Keratinocyte (primary cell): ENCODE results near the gene CATSPERZ. TPM values are rescaled to one million over a fixed set of nuclear protein-coding genes. Genes with fewer than 3 reads are reported as not detected.

Experiments used
- DNase-seq: peaks from one replicate; pipeline ENCODE4 v3.0.0-alpha.2; 2011; ENCODE audit warnings: low read depth, missing footprints, low spot score
- FAIRE-seq: peaks from 2 replicates; lab custom pipeline; 2011; peaks lifted over from hg19 to GRCh38; lab: Jason Lieb, UNC
- H2AFZ ChIP-seq: 2 replicates; pipeline ENCODE4 v1.6.0; 2012; ENCODE audit warnings: low read length, control low read depth, inconsistent platforms; ENCODE audit not compliant: control insufficient read depth
- H3K27ac ChIP-seq: 2 replicates; pipeline ENCODE4 v1.5.1; 2011; ENCODE audit warnings: low read length; ENCODE audit not compliant: control insufficient read depth, insufficient read depth
- H3K27me3 ChIP-seq: 3 replicates; pipeline ENCODE4 v1.6.0; 2011; ENCODE audit warnings: low read length; ENCODE audit not compliant: control insufficient read depth, insufficient read depth; ENCODE audit errors: extremely low read depth
- H3K36me3 ChIP-seq, 2 experiments: 2 replicates in 1 of 2; 3 replicates in 1 of 2; pipeline ENCODE4 v1.5.1; 2011; ENCODE audit warnings: low read length in 2 of 2, mild to moderate bottlenecking in 1 of 2; ENCODE audit not compliant: control insufficient read depth in 2 of 2, insufficient read depth in 2 of 2; ENCODE audit errors: extremely low read depth in 1 of 2
- H3K4me1 ChIP-seq: 3 replicates; pipeline ENCODE4 v1.5.1; 2011; ENCODE audit warnings: low read length; ENCODE audit not compliant: control insufficient read depth, insufficient read depth; ENCODE audit errors: extremely low read depth
- H3K4me2 ChIP-seq: 3 replicates; pipeline ENCODE4 v1.6.0; 2011; ENCODE audit warnings: low read depth, low read length; ENCODE audit not compliant: control insufficient read depth, insufficient read depth; ENCODE audit errors: extremely low read depth
- H3K4me3 ChIP-seq, 3 experiments: fragments of 200-600 bp in 1 of 3; sonication (generic) in 1 of 3; 2 replicates in 2 of 3; 3 replicates in 1 of 3; pipeline ENCODE4 v1.5.1; 2011 to 2016; ENCODE audit warnings: low read length in 3 of 3, mild to moderate bottlenecking in 3 of 3, control low read depth in 2 of 3, inconsistent platforms in 1 of 3, low read depth in 1 of 3, mixed read lengths in 1 of 3, mixed run types in 1 of 3, moderate library complexity in 1 of 3; ENCODE audit not compliant: control insufficient read depth in 2 of 3, insufficient read depth in 2 of 3; ENCODE audit errors: extremely low read depth in 1 of 3
- H3K79me2 ChIP-seq: 2 replicates; pipeline ENCODE4 v1.6.0; 2012; ENCODE audit warnings: low read length; ENCODE audit not compliant: control insufficient read depth, insufficient read depth
- H3K9ac ChIP-seq: 3 replicates; pipeline ENCODE4 v1.6.0; 2011; ENCODE audit warnings: low read length; ENCODE audit not compliant: control insufficient read depth, insufficient read depth; ENCODE audit errors: extremely low read depth
- H3K9me1 ChIP-seq: 3 replicates; pipeline ENCODE4 v1.6.0; 2011; ENCODE audit warnings: low read length; ENCODE audit not compliant: control insufficient read depth, insufficient read depth; ENCODE audit errors: extremely low read depth
- H3K9me3 ChIP-seq: 2 replicates; pipeline ENCODE4 v1.5.1; 2012; ENCODE audit warnings: low read depth, low read length; ENCODE audit not compliant: control insufficient read depth
- H4K20me1 ChIP-seq: 3 replicates; pipeline ENCODE4 v1.6.0; 2011; ENCODE audit warnings: low read length; ENCODE audit not compliant: control insufficient read depth, insufficient read depth; ENCODE audit errors: extremely low read depth
- CTCF ChIP-seq, 3 experiments: IDR thresholded peaks in 1 of 3; conservative IDR thresholded peaks in 1 of 3; optimal IDR thresholded peaks in 1 of 3; 2 replicates in 2 of 3; 3 replicates in 1 of 3; pipeline versions ENCODE3 to v1.5.1; 2011; ENCODE audit warnings: low read length in 3 of 3, mild to moderate bottlenecking in 3 of 3, moderate library complexity in 2 of 3, control low read depth in 1 of 3, inconsistent platforms in 1 of 3; ENCODE audit not compliant: insufficient read depth in 2 of 3; ENCODE audit errors: extremely low read depth in 1 of 3
- EZH2 ChIP-seq: IDR thresholded peaks from one replicate; pipeline ENCODE4 v1.6.1; 2012; ENCODE audit warnings: inconsistent platforms, mild to moderate bottlenecking, low read length, moderate library complexity
- dilution Hi-C: fragments of 300-500 bp; cut with MboI; formaldehyde crosslinking; loops from one replicate; pipeline ENCODE4 v1.7.0; 2020; ENCODE audit warnings: low sequenced_read_pairs; ENCODE audit not compliant: extremely low pct_ligation_motif_present
- polyA plus RNA-seq, 5 experiments: library from polyadenylated mRNA; depleted of rRNA in 3 of 5; stranded (reverse) in 3 of 5; stranded (forward) in 1 of 5; unstranded in 1 of 5; fragments of >200 nt; gene quantifications; 1 replicate in 1 of 5; 2 replicates in 3 of 5; 3 replicates in 1 of 5; pipeline versions ENCODE4 v1.2.1 to v1.2.3, GENCODE V29; 2011 to 2012; ENCODE audit warnings: missing spikeins in 2 of 5, low read depth in 1 of 5, low replicate concordance in 1 of 5

CATSPERZ gene
- polyA plus RNA-seq, 1 donor (not counting 4 experiments of a cell fraction or from before 2014, with no cell fraction given): 0.29 TPM

- Histone ChIP-seq H3K4me3 (no peak overlapping the region), H3K79me2 (no peaks in the 10 kb centered on the region), H3K36me3 (no peaks in the 10 kb centered on the region), H3K27me3 (no peaks in the 10 kb centered on the region), H3K9me3 (no peaks in the 10 kb centered on the region), H3K4me1 (peaks cover 33% of the 10 kb centered on the region), H3K9me1 (no peaks in the 10 kb centered on the region), H2AFZ (no peak overlapping the region), H4K20me1 (no peaks in the 10 kb centered on the region), H3K4me2 (no peak overlapping the region), H3K9ac (no peak overlapping the region), H3K27ac (no peak overlapping the region)
- no peak for DNase-seq
- no peak for FAIRE-seq
- dilution Hi-C loops: no loop called here
- TF ChIP-seq EZH2 (no peak), CTCF (optimal IDR thresholded peaks at IDR 0.05 in 1 of 3, IDR thresholded peaks at IDR 0.05 in 1 of 3, conservative IDR thresholded peaks at IDR 0.05 in 1 of 3; ENCODE audit: extremely low read depth in 1 of 3, insufficient read depth in 2 of 3, low read length in 3 of 3) (no peak)
Observed at GRCh38 chr11:64344787-64345186, 44.6 kb downstream of the CATSPERZ start.

GRCh38 chr11:64347193-64347867 is 47.2 kb downstream of the CATSPERZ start:
- H2AFZ ChIP-seq: peak overlapping the region; percentile 50
- H3K27ac ChIP-seq: peak overlapping the region; percentile 53
- peak overlapping the region; percentile 3 for H3K4me2 ChIP-seq
- FAIRE-seq: peak; percentile 85
- no peaks in the 10 kb centered on the region for H3K9me1 ChIP-seq
- no peaks in the 10 kb centered on the region for H3K79me2 ChIP-seq
- dilution Hi-C loops: no loop called here
- DNase-seq: no peak
- no peaks in the 10 kb centered on the region for H3K27me3 ChIP-seq
- H3K4me1 ChIP-seq: peaks cover 28% of the 10 kb centered on the region
- no peak overlapping the region for H3K4me3 ChIP-seq
- no peaks in the 10 kb centered on the region for H4K20me1 ChIP-seq
- TF ChIP-seq CTCF (optimal IDR thresholded peaks at IDR 0.05 in 1 of 3, IDR thresholded peaks at IDR 0.05 in 1 of 3, conservative IDR thresholded peaks at IDR 0.05 in 1 of 3; ENCODE audit: extremely low read depth in 1 of 3, insufficient read depth in 2 of 3, low read length in 3 of 3): no peak
- TF ChIP-seq EZH2: no peak
- no peak overlapping the region for H3K9ac ChIP-seq
- no peaks in the 10 kb centered on the region for H3K9me3 ChIP-seq
- no peaks in the 10 kb centered on the region for H3K36me3 ChIP-seq
